ENCODE data around the gene ZBTB47.

Gene ZBTB47

DNA sequence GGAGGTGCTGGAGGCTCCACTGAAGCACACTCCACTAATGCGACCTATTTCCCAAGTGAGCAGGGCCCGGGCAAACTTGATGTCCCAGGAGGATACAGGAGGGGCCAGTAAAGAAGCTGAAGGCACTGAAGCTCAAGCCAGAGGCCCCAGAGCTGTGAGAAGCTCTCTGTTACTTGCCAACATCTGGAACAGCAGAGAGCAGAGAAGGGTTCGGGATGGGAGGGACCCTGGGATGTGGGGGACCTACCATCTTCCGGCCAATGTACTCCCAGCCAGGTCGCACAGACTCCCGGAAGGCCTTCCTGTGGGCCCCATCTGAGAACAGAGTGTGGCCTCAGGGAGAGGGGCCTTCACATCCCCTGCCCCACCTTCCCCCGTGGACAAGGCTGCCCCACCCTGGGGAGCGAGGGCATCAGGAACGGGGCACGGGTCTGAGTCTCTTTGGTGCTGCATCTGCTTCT is 46.0 kb downstream of the ZBTB47 start:
- Histone ChIP-seq H3K4me1 (ENCODE audit: control insufficient read depth, low read depth, low read length) (no peaks in the 10 kb centered on the region), H3K4me3 (ENCODE audit: low read length) (no peak overlapping the region), H3K27ac (ENCODE audit: low read length) (no peak overlapping the region), H3K9me3 (ENCODE audit: control insufficient read depth, low read depth, low read length) (no peaks in the 10 kb centered on the region), H3K27me3 (ENCODE audit: control insufficient read depth, insufficient read depth, low read length) (no peaks in the 10 kb centered on the region), H3K36me3 (ENCODE audit: control insufficient read depth, low read depth, low read length) (no peaks in the 10 kb centered on the region), H3K9ac (ENCODE audit: low read length) (no peak overlapping the region)

DNA sequence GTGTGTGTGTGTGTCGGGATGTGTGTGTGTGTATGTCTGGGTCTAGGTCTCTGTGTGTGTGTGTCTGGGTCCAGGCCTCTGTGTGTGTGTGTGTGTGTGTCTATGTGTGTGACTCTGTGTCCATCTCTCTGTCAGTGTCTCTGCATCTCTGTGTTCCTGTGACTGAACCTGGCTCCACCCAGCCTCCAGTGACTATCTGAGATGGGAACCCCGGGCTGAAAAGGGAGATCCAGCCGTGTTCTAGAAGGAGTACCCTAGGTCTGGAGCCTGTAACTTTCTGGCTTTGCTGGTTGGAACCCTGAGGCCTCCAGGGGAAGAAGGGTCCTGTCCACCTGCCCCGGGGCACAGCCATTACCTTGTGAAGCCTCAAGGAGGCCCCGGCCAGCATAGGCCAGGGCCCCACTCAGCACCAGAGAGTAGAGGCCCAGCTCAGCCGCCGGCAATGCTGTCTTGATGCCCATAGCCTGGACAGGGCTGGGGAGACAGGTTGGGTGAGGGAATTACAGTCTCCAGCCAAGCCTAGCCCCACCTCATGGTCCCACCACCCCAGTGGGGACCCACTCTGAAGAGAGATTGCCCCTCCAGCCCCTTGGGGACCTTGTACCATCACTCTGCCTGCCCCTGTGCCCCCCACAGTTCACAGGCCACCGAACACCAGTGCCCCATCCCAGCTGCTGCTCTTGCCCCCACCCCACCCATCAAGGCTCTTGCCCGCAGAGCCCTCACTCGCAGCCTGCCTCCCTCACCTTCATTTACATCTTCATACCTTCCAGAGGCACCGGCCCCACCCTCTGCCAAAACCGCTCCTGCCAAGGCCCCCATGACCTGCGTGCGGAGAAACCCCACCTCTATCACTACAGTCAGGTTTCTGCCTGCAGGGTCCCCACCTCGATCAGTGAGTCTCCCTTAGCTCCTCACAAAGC is 47.1 kb downstream of the ZBTB47 start:
- H3K27ac ChIP-seq (ENCODE audit: low read length), result no peak overlapping the region
- H3K9ac ChIP-seq (ENCODE audit: low read length), result no peak overlapping the region
- no peak overlapping the region for H3K4me3 ChIP-seq (ENCODE audit: low read length)
- no peaks in the 10 kb centered on the region for H3K27me3 ChIP-seq (ENCODE audit: control insufficient read depth, insufficient read depth, low read length)
- no peaks in the 10 kb centered on the region for H3K9me3 ChIP-seq (ENCODE audit: control insufficient read depth, low read depth, low read length)
- H3K4me1 ChIP-seq (ENCODE audit: control insufficient read depth, low read depth, low read length), result no peaks in the 10 kb centered on the region
- H3K36me3 ChIP-seq (ENCODE audit: control insufficient read depth, low read depth, low read length), result no peaks in the 10 kb centered on the region

- no peak overlapping the region for H3K27ac ChIP-seq (ENCODE audit: low read length)
- no peak overlapping the region for H3K4me3 ChIP-seq (ENCODE audit: low read length)
- H3K9me3 ChIP-seq (ENCODE audit: control insufficient read depth, low read depth, low read length), result no peaks in the 10 kb centered on the region
- H3K4me1 ChIP-seq (ENCODE audit: control insufficient read depth, low read depth, low read length), result no peaks in the 10 kb centered on the region
- H3K27me3 ChIP-seq (ENCODE audit: control insufficient read depth, insufficient read depth, low read length), result no peaks in the 10 kb centered on the region
- H3K36me3 ChIP-seq (ENCODE audit: control insufficient read depth, low read depth, low read length), result no peaks in the 10 kb centered on the region
- H3K9ac ChIP-seq (ENCODE audit: low read length), result no peak overlapping the region
Observed at GRCh38 chr3:42701371-42702065, 48.0 kb downstream of the ZBTB47 start.

- H3K9me3 ChIP-seq (ENCODE audit: control insufficient read depth, low read depth, low read length), result no peaks in the 10 kb centered on the region
- H3K36me3 ChIP-seq (ENCODE audit: control insufficient read depth, low read depth, low read length), result no peaks in the 10 kb centered on the region
- no peak within 1 kb of the TSS for H3K27ac ChIP-seq (ENCODE audit: low read length)
- no peak within 1 kb of the TSS for H3K4me3 ChIP-seq (ENCODE audit: low read length)
- H3K9ac ChIP-seq (ENCODE audit: low read length), result no peak within 1 kb of the TSS
- H3K27me3 ChIP-seq (ENCODE audit: control insufficient read depth, insufficient read depth, low read length), result no peaks in the 10 kb centered on the region
- H3K4me1 ChIP-seq (ENCODE audit: control insufficient read depth, low read depth, low read length), result no peaks in the 10 kb centered on the region
Observed at GRCh38 chr3:42702066-42702951, 48.8 kb downstream of the ZBTB47 start, which contains the start of gene HHATL. Gene HHATL, minus strand, starts transcription at chr3:42702798. Its CDS starts 1,972 bp downstream, at chr3:42700826.

DNA sequence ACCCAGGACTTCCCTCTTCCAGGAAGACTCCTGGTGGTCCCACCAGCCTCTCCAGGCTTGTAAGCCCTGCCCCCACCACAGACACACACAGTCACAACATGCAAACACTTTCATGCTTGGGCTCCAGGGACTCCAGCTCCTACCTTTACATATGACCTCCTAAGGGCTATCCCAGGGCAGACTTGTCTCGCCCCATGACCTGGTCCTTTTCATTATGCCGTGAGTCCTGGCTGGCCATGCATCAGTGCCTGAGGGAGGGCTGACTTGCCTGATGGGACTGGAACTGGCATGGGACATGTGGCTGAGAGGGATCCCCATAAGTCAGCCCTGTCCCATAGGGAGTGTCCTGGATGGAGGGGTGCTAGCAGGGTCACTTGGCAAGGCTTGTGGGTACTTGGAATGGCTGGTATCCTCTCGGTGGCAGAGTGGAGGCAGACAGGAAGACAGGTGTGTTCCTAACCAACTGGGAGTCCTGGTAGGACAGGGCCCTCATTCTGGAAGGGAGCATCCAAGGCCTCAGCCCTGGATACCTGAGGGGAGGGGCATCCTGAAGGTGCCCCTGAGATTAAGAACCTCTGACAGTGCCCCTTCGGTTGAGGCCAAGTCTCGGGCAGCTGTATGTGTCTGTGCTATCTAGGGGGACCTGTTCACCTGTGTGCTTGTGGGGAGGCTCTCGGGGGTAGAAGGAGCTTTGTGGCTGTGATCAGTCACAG is 49.6 kb downstream of the ZBTB47 start:
- H3K36me3 ChIP-seq (ENCODE audit: control insufficient read depth, low read depth, low read length), result no peaks in the 10 kb centered on the region
- H3K9me3 ChIP-seq (ENCODE audit: control insufficient read depth, low read depth, low read length), result no peaks in the 10 kb centered on the region
- H3K27me3 ChIP-seq (ENCODE audit: control insufficient read depth, insufficient read depth, low read length), result no peaks in the 10 kb centered on the region
- no peak overlapping the region for H3K4me3 ChIP-seq (ENCODE audit: low read length)
- H3K27ac ChIP-seq (ENCODE audit: low read length), result no peak overlapping the region
- no peaks in the 10 kb centered on the region for H3K4me1 ChIP-seq (ENCODE audit: control insufficient read depth, low read depth, low read length)
- H3K9ac ChIP-seq (ENCODE audit: low read length), result no peak overlapping the region

DNA sequence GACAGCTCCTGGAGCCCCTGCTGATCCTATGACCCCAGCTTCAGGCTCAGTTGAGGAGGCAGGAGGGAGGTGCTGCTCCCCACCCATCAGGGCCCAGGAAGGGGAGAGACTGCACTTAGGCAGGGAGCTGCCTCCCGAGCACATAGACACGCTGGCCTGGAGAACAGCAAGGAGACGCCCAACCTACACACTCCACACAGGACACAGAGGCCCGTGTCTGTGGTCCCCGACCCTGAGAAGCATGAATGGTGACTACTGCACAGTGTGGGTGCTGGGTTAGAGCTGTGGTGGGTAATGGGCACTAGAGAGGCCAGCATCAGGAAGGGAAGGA is 50.2 kb downstream of the ZBTB47 start:
- Histone ChIP-seq H3K27ac (ENCODE audit: low read length) (no peak overlapping the region), H3K27me3 (ENCODE audit: control insufficient read depth, insufficient read depth, low read length) (no peaks in the 10 kb centered on the region), H3K9me3 (ENCODE audit: control insufficient read depth, low read depth, low read length) (no peaks in the 10 kb centered on the region), H3K4me3 (ENCODE audit: low read length) (no peak overlapping the region), H3K9ac (ENCODE audit: low read length) (no peak overlapping the region), H3K36me3 (ENCODE audit: control insufficient read depth, low read depth, low read length) (no peaks in the 10 kb centered on the region), H3K4me1 (ENCODE audit: control insufficient read depth, low read depth, low read length) (no peaks in the 10 kb centered on the region)

- H3K9me3 ChIP-seq (ENCODE audit: control insufficient read depth, low read depth, low read length), result no peaks in the 10 kb centered on the region
- H3K27me3 ChIP-seq (ENCODE audit: control insufficient read depth, insufficient read depth, low read length), result no peaks in the 10 kb centered on the region
- H3K4me1 ChIP-seq (ENCODE audit: control insufficient read depth, low read depth, low read length), result no peaks in the 10 kb centered on the region
- H3K9ac ChIP-seq (ENCODE audit: low read length), result no peak overlapping the region
- H3K4me3 ChIP-seq (ENCODE audit: low read length), result no peak overlapping the region
- no peaks in the 10 kb centered on the region for H3K36me3 ChIP-seq (ENCODE audit: control insufficient read depth, low read depth, low read length)
- no peak overlapping the region for H3K27ac ChIP-seq (ENCODE audit: low read length)
Observed at GRCh38 chr3:42704136-42704841, 50.8 kb downstream of the ZBTB47 start.

GRCh38 chr3:42705058-42705767 is 51.7 kb downstream of the ZBTB47 start:
- Histone ChIP-seq H3K9me3 (ENCODE audit: control insufficient read depth, low read depth, low read length) (no peaks in the 10 kb centered on the region), H3K36me3 (ENCODE audit: control insufficient read depth, low read depth, low read length) (no peaks in the 10 kb centered on the region), H3K27ac (ENCODE audit: low read length) (no peak overlapping the region), H3K27me3 (ENCODE audit: control insufficient read depth, insufficient read depth, low read length) (no peaks in the 10 kb centered on the region), H3K4me1 (ENCODE audit: control insufficient read depth, low read depth, low read length) (no peaks in the 10 kb centered on the region), H3K4me3 (ENCODE audit: low read length) (no peak overlapping the region), H3K9ac (ENCODE audit: low read length) (no peak overlapping the region)

GRCh38 chr3:42705962-42706585 is 52.6 kb downstream of the ZBTB47 start:
- Histone ChIP-seq H3K4me1 (ENCODE audit: control insufficient read depth, low read depth, low read length) (no peaks in the 10 kb centered on the region), H3K27me3 (ENCODE audit: control insufficient read depth, insufficient read depth, low read length) (no peaks in the 10 kb centered on the region), H3K27ac (ENCODE audit: low read length) (no peak overlapping the region), H3K9ac (ENCODE audit: low read length) (no peak overlapping the region), H3K36me3 (ENCODE audit: control insufficient read depth, low read depth, low read length) (no peaks in the 10 kb centered on the region), H3K4me3 (ENCODE audit: low read length) (no peak overlapping the region), H3K9me3 (ENCODE audit: control insufficient read depth, low read depth, low read length) (no peaks in the 10 kb centered on the region)
